Stimulated activated CD8-positive, alpha-beta memory T cell treated with anti-CD3 and anti-CD28 coated beads, Interleukin-12 subunit alpha, Interleukin-12 subunit beta, amount 100 ng/mL, for 24 hours (primary cell): Measurements from ENCODE around the gene ROCK2.

Experiments used
- DNase-seq: peaks from one replicate; pipeline ENCODE4 v3.0.0-alpha.2; 2020; ENCODE audit errors: extremely low read depth

Gene ROCK2

GRCh38 chr2:11154016-11154922 lies 190.2 kb downstream of the ROCK2 start:
- no peak for DNase-seq

- DNase-seq = no peak
These were observed 191.8 kb downstream of the ROCK2 start for GRCh38 chr2:11152591-11152990.

GRCh38 chr2:11147263-11147662 lies 197.2 kb downstream of the ROCK2 start:
- no peak for DNase-seq

- DNase-seq = no peak
These were observed 198.4 kb downstream of the ROCK2 start for GRCh38 chr2:11146076-11146475.

- no peak for DNase-seq
These were observed 199.1 kb downstream of the ROCK2 start for GRCh38 chr2:11145350-11145749.

- DNase-seq = no peak
These were observed 199.7 kb downstream of the ROCK2 start for GRCh38 chr2:11144738-11145079.

- no peak for DNase-seq
These were observed 200.2 kb downstream of the ROCK2 start for GRCh38 chr2:11144077-11144737.

GRCh38 chr2:11142987-11143386 lies 201.4 kb downstream of the ROCK2 start:
- no peak for DNase-seq

- no peak for DNase-seq
These were observed 202.1 kb downstream of the ROCK2 start for GRCh38 chr2:11142330-11142729.

- DNase-seq = no peak
These were observed 203.1 kb downstream of the ROCK2 start for GRCh38 chr2:11141319-11141718.

GRCh38 chr2:11140492-11140891 lies 203.9 kb downstream of the ROCK2 start:
- no peak for DNase-seq

GRCh38 chr2:11134349-11134748 lies 210.1 kb downstream of the ROCK2 start:
- no peak for DNase-seq

- no peak for DNase-seq
These were observed 210.5 kb downstream of the ROCK2 start for GRCh38 chr2:11133936-11134320.

GRCh38 chr2:11133238-11133935 lies 211.0 kb downstream of the ROCK2 start:
- DNase-seq = no peak

GRCh38 chr2:11132036-11132671 lies 212.3 kb downstream of the ROCK2 start:
- no peak for DNase-seq

- no peak for DNase-seq
These were observed 213.1 kb downstream of the ROCK2 start for GRCh38 chr2:11131166-11131920.
